ENCODE data around the gene SCGB1A1.

DNA sequence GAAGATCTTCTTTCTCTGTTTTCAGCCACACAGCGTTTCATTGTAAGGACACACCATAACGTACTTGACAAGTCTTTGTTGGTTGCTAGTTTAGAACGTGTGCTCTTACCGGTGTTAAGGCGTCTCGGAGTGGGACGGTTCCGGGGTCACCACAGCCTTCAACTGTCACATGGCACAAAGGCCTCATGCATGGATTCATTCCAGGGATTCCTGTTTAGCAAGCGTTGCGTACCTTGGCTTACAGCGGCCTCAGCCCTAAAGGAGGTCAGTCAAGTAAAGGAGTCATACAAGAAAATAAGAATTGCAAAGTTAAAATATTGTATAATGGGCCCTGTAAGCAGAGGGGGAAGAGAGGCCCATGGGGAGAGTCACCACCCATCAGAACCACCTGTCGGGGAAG lies 2.2 kb upstream of the SCGB1A1 start:
- TF ChIP-seq, protein P1, sequence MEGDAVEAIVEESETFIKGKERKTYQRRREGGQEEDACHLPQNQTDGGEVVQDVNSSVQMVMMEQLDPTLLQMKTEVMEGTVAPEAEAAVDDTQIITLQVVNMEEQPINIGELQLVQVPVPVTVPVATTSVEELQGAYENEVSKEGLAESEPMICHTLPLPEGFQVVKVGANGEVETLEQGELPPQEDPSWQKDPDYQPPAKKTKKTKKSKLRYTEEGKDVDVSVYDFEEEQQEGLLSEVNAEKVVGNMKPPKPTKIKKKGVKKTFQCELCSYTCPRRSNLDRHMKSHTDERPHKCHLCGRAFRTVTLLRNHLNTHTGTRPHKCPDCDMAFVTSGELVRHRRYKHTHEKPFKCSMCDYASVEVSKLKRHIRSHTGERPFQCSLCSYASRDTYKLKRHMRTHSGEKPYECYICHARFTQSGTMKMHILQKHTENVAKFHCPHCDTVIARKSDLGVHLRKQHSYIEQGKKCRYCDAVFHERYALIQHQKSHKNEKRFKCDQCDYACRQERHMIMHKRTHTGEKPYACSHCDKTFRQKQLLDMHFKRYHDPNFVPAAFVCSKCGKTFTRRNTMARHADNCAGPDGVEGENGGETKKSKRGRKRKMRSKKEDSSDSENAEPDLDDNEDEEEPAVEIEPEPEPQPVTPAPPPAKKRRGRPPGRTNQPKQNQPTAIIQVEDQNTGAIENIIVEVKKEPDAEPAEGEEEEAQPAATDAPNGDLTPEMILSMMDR (IDR thresholded peaks at IDR 0.05) = no peak
- no peak for TF ChIP-seq POLR2A (IDR thresholded peaks at IDR 0.05)

Measured in breast epithelium (tissue), 3 donors.